CD14-positive monocyte (primary cell): ENCODE measurements around the gene ABHD1. TPM values are rescaled to one million over a fixed set of nuclear protein-coding genes. Genes with fewer than 3 reads are reported as not detected.

Experiments
- DNase-seq, 3 donors: peaks; one replicate each; pipeline ENCODE4 v3.0.0-alpha.2; 2011 to 2022
- H2AFZ ChIP-seq: 2 replicates; pipeline ENCODE4 v1.6.0; 2012; ENCODE audit warnings: mild to moderate bottlenecking, low read depth, low read length, inconsistent platforms; ENCODE audit not compliant: insufficient read depth, poor library complexity, severe bottlenecking
- H3K27ac ChIP-seq, 2 donors: 1 replicate in 1 of 2; 2 replicates in 1 of 2; pipeline ENCODE4 v1.5.1; 2012 to 2013; ENCODE audit warnings: low read length in 2 of 2, control low read depth in 1 of 2, inconsistent platforms in 1 of 2, low read depth in 1 of 2, mild to moderate bottlenecking in 1 of 2
- H3K27me3 ChIP-seq, 2 donors: one replicate each; pipeline versions ENCODE4 v1.6.0 to v1.6.1; 2011 to 2013; ENCODE audit warnings: low read length in 2 of 2; ENCODE audit not compliant: control insufficient read depth in 2 of 2, insufficient read depth in 2 of 2
- H3K36me3 ChIP-seq, 2 donors: replicated peaks in 1 of 2; 1 replicate in 1 of 2; 2 replicates in 1 of 2; pipeline versions ENCODE4 v1.5.1 to v1.6.1; 2012 to 2013; ENCODE audit warnings: low read length in 2 of 2, control low read depth in 1 of 2, inconsistent platforms in 1 of 2, mild to moderate bottlenecking in 1 of 2; ENCODE audit not compliant: insufficient read depth in 2 of 2, control insufficient read depth in 1 of 2
- H3K4me1 ChIP-seq, 2 donors: 1 replicate in 1 of 2; 2 replicates in 1 of 2; pipeline versions ENCODE4 v1.5.1 to v1.6.1; 2012 to 2013; ENCODE audit warnings: low read length in 2 of 2, control low read depth in 1 of 2, inconsistent platforms in 1 of 2, mild to moderate bottlenecking in 1 of 2, moderate library complexity in 1 of 2; ENCODE audit not compliant: insufficient read depth in 2 of 2, control insufficient read depth in 1 of 2
- H3K4me2 ChIP-seq: replicated peaks from 2 replicates; pipeline ENCODE3; 2012; ENCODE audit warnings: low read length, moderate library complexity, mild to moderate bottlenecking; ENCODE audit not compliant: poor library complexity, severe bottlenecking; ENCODE audit errors: extremely low read depth
- H3K4me3 ChIP-seq, 3 experiments: fragments of 200-600 bp in 1 of 3; sonication (generic) in 1 of 3; replicated peaks in 1 of 3; 1 replicate in 2 of 3; 2 replicates in 1 of 3; pipeline ENCODE4 v1.5.1; 2011 to 2013; ENCODE audit warnings: low read length in 3 of 3, mild to moderate bottlenecking in 3 of 3, control low read depth in 2 of 3, low read depth in 2 of 3, inconsistent platforms in 1 of 3, moderate library complexity in 1 of 3
- H3K79me2 ChIP-seq: 2 replicates; pipeline ENCODE4 v1.6.0; 2012; ENCODE audit warnings: mild to moderate bottlenecking, control low read depth, inconsistent platforms, low read length, moderate library complexity; ENCODE audit not compliant: insufficient read depth
- H3K9ac ChIP-seq: 2 replicates; pipeline ENCODE4 v1.6.0; 2017; ENCODE audit warnings: low read length, mild to moderate bottlenecking; ENCODE audit not compliant: insufficient read depth, poor library complexity, severe bottlenecking
- H3K9me3 ChIP-seq, 2 donors: replicated peaks in 1 of 2; 1 replicate in 1 of 2; 2 replicates in 1 of 2; pipeline versions ENCODE4 v1.5.1 to v1.6.1; 2012 to 2013; ENCODE audit warnings: low read length in 2 of 2, control low read depth in 1 of 2; ENCODE audit not compliant: control insufficient read depth in 1 of 2, insufficient read depth in 1 of 2
- H4K20me1 ChIP-seq: 2 replicates; pipeline ENCODE4 v1.6.0; 2012; ENCODE audit warnings: mild to moderate bottlenecking, low read length, control low read depth, moderate library complexity; ENCODE audit not compliant: insufficient read depth
- H3K27ac Mint-ChIP-seq, 7 donors: one replicate each; pipeline ENCODE4 v1.8.0; 2020; ENCODE audit warnings: mild to moderate bottlenecking in 7 of 7, mixed read lengths in 7 of 7, moderate library complexity in 6 of 7, inconsistent platforms in 2 of 7
- H3K27me3 Mint-ChIP-seq, 3 donors: one replicate each; pipeline ENCODE4 v1.8.0; 2021 to 2022; ENCODE audit warnings: low read depth in 3 of 3, mild to moderate bottlenecking in 3 of 3, mixed read lengths in 3 of 3, moderate library complexity in 3 of 3, inconsistent platforms in 1 of 3
- H3K36me3 Mint-ChIP-seq, 2 donors: one replicate each; pipeline ENCODE4 v1.8.0; 2020; ENCODE audit warnings: mixed read lengths in 2 of 2, inconsistent platforms in 1 of 2, mild to moderate bottlenecking in 1 of 2
- H3K4me1 Mint-ChIP-seq: one replicate; pipeline ENCODE4 v1.8.0; 2020; ENCODE audit warnings: mild to moderate bottlenecking, mixed read lengths
- H3K4me3 Mint-ChIP-seq, 2 donors: one replicate each; pipeline ENCODE4 v1.8.0; 2020; ENCODE audit warnings: mild to moderate bottlenecking in 2 of 2, mixed read lengths in 2 of 2, moderate library complexity in 1 of 2
- H3K9me3 Mint-ChIP-seq, 7 donors: one replicate each; pipeline ENCODE4 v1.8.0; 2020 to 2022; ENCODE audit warnings: mixed read lengths in 7 of 7, mild to moderate bottlenecking in 6 of 7, moderate library complexity in 6 of 7, inconsistent platforms in 2 of 7
- CTCF ChIP-seq: fragments of 200-600 bp; IDR thresholded peaks from one replicate; pipeline ENCODE4 v1.8.0; 2022; ENCODE audit warnings: antibody characterized with exemption, mild to moderate bottlenecking
- WGBS: methylation state at CpG from one replicate; pipeline ENCODE4 v1.1.5; 2013; ENCODE audit warnings: missing lambda C conversion rate; ENCODE audit not compliant: insufficient coverage; 5-methylcytosine and 5-hydroxymethylcytosine counted together
- intact Hi-C, 2 donors: fragments of 100-400 bp; cut with micrococcal nuclease; formaldehyde crosslinking; loops; one replicate each; pipeline versions ENCODE4 v1.15.0 to v1.15.1; 2023
- polyA plus RNA-seq, 3 donors: library from polyadenylated mRNA; depleted of rRNA in 1 of 3; unstranded in 2 of 3; stranded (reverse) in 1 of 3; fragments of 300-500 nt in 2 of 3; fragments of >200 nt in 1 of 3; fragmentation: Illumina TruSeq in 2 of 3; gene quantifications; 1 replicate in 2 of 3; 2 replicates in 1 of 3; pipeline ENCODE4 v1.2.3, GENCODE V29; 2012 to 2021

ABHD1 gene
- polyA plus RNA-seq, 3 donors = 0.08 to 1.2 (median 0.25) TPM

- intact Hi-C loops = no loop called here
- Histone ChIP-seq H3K27me3 (no peaks in the 10 kb centered on the region), H3K79me2 (no peaks in the 10 kb centered on the region), H3K27ac (no peak overlapping the region), H4K20me1 (no peaks in the 10 kb centered on the region), H3K36me3 (no peaks in the 10 kb centered on the region), H2AFZ (no peak overlapping the region), H3K9me3 (no peaks in the 10 kb centered on the region), H3K4me2 (no peak overlapping the region), H3K9ac (no peak overlapping the region), H3K4me3 (no peak overlapping the region), H3K4me1 (no peaks in the 10 kb centered on the region)
- no peak for TF ChIP-seq CTCF
- WGBS = 89% methylated on average over 8 of the region's 9 CpGs
- no peak for DNase-seq
- Mint-ChIP-seq H3K27ac (no peak overlapping the region), H3K9me3 (no peaks in the 10 kb centered on the region), H3K4me1 (no peaks in the 10 kb centered on the region), H3K36me3 (no peaks in the 10 kb centered on the region), H3K27me3 (peaks cover 1 to 13% (median 2%) of the 10 kb centered on the region in 3 donors), H3K4me3 (no peak overlapping the region)
Measured at GRCh38 chr2:27155069-27155520, 31.5 kb downstream of the ABHD1 start.

- Mint-ChIP-seq H3K36me3 (no peaks in the 10 kb centered on the region), H3K4me1 (no peaks in the 10 kb centered on the region), H3K27ac (no peak overlapping the region), H3K9me3 (peaks cover 0 to 2% (median 0%) of the 10 kb centered on the region in 7 donors), H3K27me3 (peaks cover 1 to 8% (median 2%) of the 10 kb centered on the region in 3 donors), H3K4me3 (no peak overlapping the region)
- no peak for DNase-seq
- no peaks in the 10 kb centered on the region for H3K79me2 ChIP-seq
- no peak overlapping the region for H3K4me2 ChIP-seq
- 84% methylated on average over 6 of the region's 6 CpGs for WGBS
- no peaks in the 10 kb centered on the region for H3K4me1 ChIP-seq
- H3K9me3 ChIP-seq = no peaks in the 10 kb centered on the region
- H3K27me3 ChIP-seq = no peaks in the 10 kb centered on the region
- intact Hi-C loops = no loop called here
- no peaks in the 10 kb centered on the region for H3K36me3 ChIP-seq
- no peak overlapping the region for H3K27ac ChIP-seq
- no peaks in the 10 kb centered on the region for H4K20me1 ChIP-seq
- H3K4me3 ChIP-seq = no peak overlapping the region
- H3K9ac ChIP-seq = no peak overlapping the region
- no peak for TF ChIP-seq CTCF
- no peak overlapping the region for H2AFZ ChIP-seq
Measured at GRCh38 chr2:27158468-27158867, 34.9 kb downstream of the ABHD1 start.
